WI38 (cell line): ENCODE results near the gene GAREM2.

Source experiments
- H3K4me3 ChIP-seq: 2 replicates; pipeline ENCODE4 v1.5.1; 2011; ENCODE audit warnings: low read depth, mild to moderate bottlenecking, control low read depth, low read length
- CTCF ChIP-seq: IDR thresholded peaks from 2 replicates; pipeline ENCODE4 v1.5.1; 2012; ENCODE audit warnings: low read depth, mild to moderate bottlenecking, control low read depth, low read length

The GAREM2 gene

GRCh38 chr2:26169226-26169625 is 3.7 kb upstream of the GAREM2 start:
- no peak for TF ChIP-seq CTCF
- no peak overlapping the region for H3K4me3 ChIP-seq

- TF ChIP-seq CTCF, result no peak
- H3K4me3 ChIP-seq, result no peak overlapping the region
Observed at GRCh38 chr2:26169681-26170414, 3.0 kb upstream of the GAREM2 start.

GRCh38 chr2:26170795-26171194 is 2.1 kb upstream of the GAREM2 start:
- TF ChIP-seq CTCF, result no peak
- H3K4me3 ChIP-seq, result no peak overlapping the region

GRCh38 chr2:26172189-26172870 is 558 bp upstream of the GAREM2 start:
- H3K4me3 ChIP-seq, result no peak overlapping the region
- TF ChIP-seq CTCF, result no peak

- no peak overlapping the region for H3K4me3 ChIP-seq
- no peak for TF ChIP-seq CTCF
Observed at GRCh38 chr2:26173776-26174482, 1.0 kb downstream of the GAREM2 start.

- no peak overlapping the region for H3K4me3 ChIP-seq
- TF ChIP-seq CTCF, result no peak
Observed at GRCh38 chr2:26174691-26175465, 2.0 kb downstream of the GAREM2 start.
